ENCODE measurements around the gene THSD7A. TPM values are rescaled to one million over a fixed set of nuclear protein-coding genes. Genes with fewer than 3 reads are reported as not detected.

The THSD7A gene
- total RNA-seq, 1 experiment from 2014 or later, result 0.68 TPM

- TF ChIP-seq PRDM15 (CRISPR knock-in tag; IDR thresholded peaks at IDR 0.05) (no peak), E2F5 (CRISPR knock-in tag; IDR thresholded peaks at IDR 0.05) (no peak), ZNF425 (CRISPR knock-in tag; conservative IDR thresholded peaks at IDR 0.05) (no peak), PRRX2 (CRISPR knock-in tag; IDR thresholded peaks at IDR 0.05) (no peak), TEAD4 (CRISPR knock-in tag; IDR thresholded peaks at IDR 0.05) (no peak), ZSCAN18 (CRISPR knock-in tag; IDR thresholded peaks at IDR 0.05) (no peak)
- TF ChIP-seq, protein P1, sequence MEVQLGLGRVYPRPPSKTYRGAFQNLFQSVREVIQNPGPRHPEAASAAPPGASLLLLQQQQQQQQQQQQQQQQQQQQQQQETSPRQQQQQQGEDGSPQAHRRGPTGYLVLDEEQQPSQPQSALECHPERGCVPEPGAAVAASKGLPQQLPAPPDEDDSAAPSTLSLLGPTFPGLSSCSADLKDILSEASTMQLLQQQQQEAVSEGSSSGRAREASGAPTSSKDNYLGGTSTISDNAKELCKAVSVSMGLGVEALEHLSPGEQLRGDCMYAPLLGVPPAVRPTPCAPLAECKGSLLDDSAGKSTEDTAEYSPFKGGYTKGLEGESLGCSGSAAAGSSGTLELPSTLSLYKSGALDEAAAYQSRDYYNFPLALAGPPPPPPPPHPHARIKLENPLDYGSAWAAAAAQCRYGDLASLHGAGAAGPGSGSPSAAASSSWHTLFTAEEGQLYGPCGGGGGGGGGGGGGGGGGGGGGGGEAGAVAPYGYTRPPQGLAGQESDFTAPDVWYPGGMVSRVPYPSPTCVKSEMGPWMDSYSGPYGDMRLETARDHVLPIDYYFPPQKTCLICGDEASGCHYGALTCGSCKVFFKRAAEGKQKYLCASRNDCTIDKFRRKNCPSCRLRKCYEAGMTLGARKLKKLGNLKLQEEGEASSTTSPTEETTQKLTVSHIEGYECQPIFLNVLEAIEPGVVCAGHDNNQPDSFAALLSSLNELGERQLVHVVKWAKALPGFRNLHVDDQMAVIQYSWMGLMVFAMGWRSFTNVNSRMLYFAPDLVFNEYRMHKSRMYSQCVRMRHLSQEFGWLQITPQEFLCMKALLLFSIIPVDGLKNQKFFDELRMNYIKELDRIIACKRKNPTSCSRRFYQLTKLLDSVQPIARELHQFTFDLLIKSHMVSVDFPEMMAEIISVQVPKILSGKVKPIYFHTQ (CRISPR knock-in tag; IDR thresholded peaks at IDR 0.05), result no peak
- TF ChIP-seq, protein P2, sequence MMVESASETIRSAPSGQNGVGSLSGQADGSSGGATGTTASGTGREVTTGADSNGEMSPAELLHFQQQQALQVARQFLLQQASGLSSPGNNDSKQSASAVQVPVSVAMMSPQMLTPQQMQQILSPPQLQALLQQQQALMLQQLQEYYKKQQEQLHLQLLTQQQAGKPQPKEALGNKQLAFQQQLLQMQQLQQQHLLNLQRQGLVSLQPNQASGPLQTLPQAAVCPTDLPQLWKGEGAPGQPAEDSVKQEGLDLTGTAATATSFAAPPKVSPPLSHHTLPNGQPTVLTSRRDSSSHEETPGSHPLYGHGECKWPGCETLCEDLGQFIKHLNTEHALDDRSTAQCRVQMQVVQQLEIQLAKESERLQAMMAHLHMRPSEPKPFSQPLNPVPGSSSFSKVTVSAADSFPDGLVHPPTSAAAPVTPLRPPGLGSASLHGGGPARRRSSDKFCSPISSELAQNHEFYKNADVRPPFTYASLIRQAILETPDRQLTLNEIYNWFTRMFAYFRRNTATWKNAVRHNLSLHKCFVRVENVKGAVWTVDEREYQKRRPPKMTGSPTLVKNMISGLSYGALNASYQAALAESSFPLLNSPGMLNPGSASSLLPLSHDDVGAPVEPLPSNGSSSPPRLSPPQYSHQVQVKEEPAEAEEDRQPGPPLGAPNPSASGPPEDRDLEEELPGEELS (CRISPR knock-in tag; IDR thresholded peaks at IDR 0.05), result no peak
These were observed 206.3 kb downstream of the THSD7A start (continued) for GRCh38 chr7:11625669-11626068.

GRCh38 chr7:11623093-11623678, 208.8 kb downstream of the THSD7A start:
- TF ChIP-seq, protein P3, sequence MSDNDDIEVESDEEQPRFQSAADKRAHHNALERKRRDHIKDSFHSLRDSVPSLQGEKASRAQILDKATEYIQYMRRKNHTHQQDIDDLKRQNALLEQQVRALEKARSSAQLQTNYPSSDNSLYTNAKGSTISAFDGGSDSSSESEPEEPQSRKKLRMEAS (CRISPR knock-in tag; IDR thresholded peaks at IDR 0.05), result no peak
- TF ChIP-seq CREM (CRISPR knock-in tag; IDR thresholded peaks at IDR 0.05), result no peak
- no peak for TF ChIP-seq GTF2I (CRISPR knock-in tag; conservative IDR thresholded peaks at IDR 0.05)
- no peak for TF ChIP-seq NFATC4 (CRISPR knock-in tag; IDR thresholded peaks at IDR 0.05)
- ATAC-seq, result peak; percentile 53; the same call in 1 of the 2 replicates
- no peak for DNase-seq (ENCODE audit: low spot score)
- Mint-ChIP-seq H3K27me3 (ENCODE audit: low read depth) (no peaks in the 10 kb centered on the region), H3K4me1 (peaks cover 23% of the 10 kb centered on the region), H3K9me3 (no peaks in the 10 kb centered on the region), H3K4me3 (no peak overlapping the region), H3K27ac (no peak overlapping the region), H3K36me3 (no peaks in the 10 kb centered on the region)
- ChIA-PET CTCF (no interaction called here), POLR2A (no interaction called here)
